HEK293 (cell line): Measurements from ENCODE around the gene LRRTM2.
"Not testable (repeated sequence)": the region's sequence is repeated elsewhere in the genome, so short reads cannot be mapped to it uniquely, and the experiment has no call there.

Source experiments
- CTCF ChIA-PET: fragments of 350-600 bp; formaldehyde crosslinking; extraction: SDS; loops from one replicate; lab custom pipeline; 2021; ENCODE audit warnings: antibody characterized with exemption; lab: Yijun Ruan, JAX
- POLR2A ChIA-PET: fragments of 300-600 bp; formaldehyde crosslinking; extraction: SDS; loops from one replicate; lab custom pipeline; 2020; ENCODE audit warnings: antibody characterized with exemption, inconsistent platforms; lab: Yijun Ruan, JAX
- H3K27ac ChIP-seq: fragments of 200-500 bp; sonication (Bioruptor generic); 2 replicates; pipeline ENCODE4 v1.5.1; 2014; ENCODE audit warnings: low read depth, low read length, control low read depth, inconsistent platforms; ENCODE audit errors: extremely low read depth
- H3K36me3 ChIP-seq, 2 experiments: fragments of 200-500 bp in 1 of 2; sonication (Bioruptor generic) in 1 of 2; 1 replicate in 1 of 2; 2 replicates in 1 of 2; pipeline ENCODE4 v1.5.1; 2014 to 2017; ENCODE audit warnings: inconsistent platforms in 2 of 2, low read length in 2 of 2; ENCODE audit not compliant: control insufficient read depth in 2 of 2, insufficient read depth in 1 of 2
- H3K4me1 ChIP-seq: fragments of 200-500 bp; sonication (Bioruptor generic); 2 replicates; pipeline ENCODE4 v1.5.1; 2014; ENCODE audit warnings: mild to moderate bottlenecking, low read length, inconsistent platforms; ENCODE audit not compliant: control insufficient read depth, insufficient read depth
- H3K4me3 ChIP-seq: 2 replicates; pipeline ENCODE4 v1.5.1; 2011; ENCODE audit warnings: low read depth, mild to moderate bottlenecking, control low read depth, low read length, moderate library complexity
- H3K9me3 ChIP-seq: fragments of 200-500 bp; sonication (Bioruptor generic); 2 replicates; pipeline ENCODE4 v1.5.1; 2014; ENCODE audit warnings: low read depth, low read length, inconsistent platforms; ENCODE audit not compliant: control insufficient read depth, insufficient read depth
- GLI2 ChIP-seq: fragments of 450-650 bp; formaldehyde crosslinking; IDR thresholded peaks from 2 replicates; pipeline ENCODE4; 2017; ENCODE audit warnings: missing biosample characterization, missing genetic modification characterization, low read depth, borderline replicate concordance
- GLIS2 ChIP-seq: fragments of 450-650 bp; formaldehyde crosslinking; IDR thresholded peaks from 2 replicates; pipeline ENCODE4 v1.5.1; 2016; ENCODE audit warnings: missing biosample characterization, missing genetic modification characterization
- KLF10 ChIP-seq: fragments of 450-650 bp; IDR thresholded peaks from 2 replicates; pipeline ENCODE4 v1.5.1; 2018; ENCODE audit warnings: missing biosample characterization, mild to moderate bottlenecking, missing genetic modification characterization
- MEIS1 ChIP-seq: sonication (generic); formaldehyde crosslinking; IDR thresholded peaks from 2 replicates; pipeline ENCODE4 v1.8.1; 2022; ENCODE audit warnings: missing genetic modification reagents, mild to moderate bottlenecking, borderline replicate concordance
- PRDM1 ChIP-seq: fragments of 450-650 bp; formaldehyde crosslinking; IDR thresholded peaks from 2 replicates; pipeline ENCODE4; 2016; ENCODE audit warnings: missing biosample characterization, missing genetic modification characterization
- SALL2 ChIP-seq: fragments of 450-650 bp; formaldehyde crosslinking; IDR thresholded peaks from 2 replicates; pipeline ENCODE4 v1.5.0; 2017; ENCODE audit warnings: missing biosample characterization, mild to moderate bottlenecking, missing genetic modification characterization, borderline replicate concordance
- SP3 ChIP-seq: fragments of 450-650 bp; formaldehyde crosslinking; IDR thresholded peaks from 2 replicates; pipeline ENCODE4 v1.5.1; 2016; ENCODE audit warnings: missing biosample characterization, missing genetic modification characterization
- ZIC2 ChIP-seq: fragments of 450-650 bp; formaldehyde crosslinking; IDR thresholded peaks from 2 replicates; pipeline ENCODE4 v1.5.1; 2016; ENCODE audit warnings: missing biosample characterization, missing genetic modification characterization
- ZNF114 ChIP-seq: fragments of 450-650 bp; formaldehyde crosslinking; IDR thresholded peaks from 2 replicates; pipeline ENCODE4 v1.5.0; 2017; ENCODE audit warnings: missing biosample characterization, missing genetic modification characterization
- ZNF146 ChIP-seq: fragments of 450-650 bp; formaldehyde crosslinking; IDR thresholded peaks from 2 replicates; pipeline ENCODE4 v1.5.1; 2016; ENCODE audit warnings: missing biosample characterization, missing genetic modification characterization
- ZNF174 ChIP-seq: fragments of 450-650 bp; formaldehyde crosslinking; IDR thresholded peaks from 2 replicates; pipeline ENCODE4 v1.5.0; 2017; ENCODE audit warnings: missing biosample characterization, mild to moderate bottlenecking, missing genetic modification characterization
- ZNF19 ChIP-seq: fragments of 450-650 bp; formaldehyde crosslinking; IDR thresholded peaks from 2 replicates; pipeline ENCODE4; 2016; ENCODE audit warnings: missing biosample characterization, missing genetic modification characterization, low read depth
- ZNF223 ChIP-seq: fragments of 450-650 bp; formaldehyde crosslinking; IDR thresholded peaks from 2 replicates; pipeline ENCODE4 v1.5.1; 2016; ENCODE audit warnings: missing biosample characterization, missing genetic modification characterization
- ZNF248 ChIP-seq: fragments of 450-650 bp; formaldehyde crosslinking; IDR thresholded peaks from 2 replicates; pipeline ENCODE4 v1.5.1; 2017; ENCODE audit warnings: missing biosample characterization, missing genetic modification characterization
- ZNF280D ChIP-seq: fragments of 450-650 bp; formaldehyde crosslinking; IDR thresholded peaks from 2 replicates; pipeline ENCODE4 v1.5.1; 2016; ENCODE audit warnings: missing biosample characterization, missing genetic modification characterization
- ZNF311 ChIP-seq: fragments of 450-650 bp; formaldehyde crosslinking; IDR thresholded peaks from 2 replicates; pipeline ENCODE4 v1.5.1; 2017; ENCODE audit warnings: missing biosample characterization, missing genetic modification characterization, borderline replicate concordance
- ZNF341 ChIP-seq: fragments of 450-650 bp; formaldehyde crosslinking; IDR thresholded peaks from 2 replicates; pipeline ENCODE4; 2016; ENCODE audit warnings: low read depth, missing biosample characterization, missing genetic modification characterization
- ZNF362 ChIP-seq: fragments of 450-650 bp; formaldehyde crosslinking; IDR thresholded peaks from 2 replicates; pipeline ENCODE4 v1.5.1; 2016; ENCODE audit warnings: missing biosample characterization, missing genetic modification characterization
- ZNF37A ChIP-seq: fragments of 450-650 bp; IDR thresholded peaks from 2 replicates; pipeline ENCODE4 v1.5.1; 2018; ENCODE audit warnings: missing biosample characterization, missing genetic modification characterization
- ZNF48 ChIP-seq: fragments of 450-650 bp; formaldehyde crosslinking; IDR thresholded peaks from 2 replicates; pipeline ENCODE4 v1.5.1; 2016; ENCODE audit warnings: missing biosample characterization, missing genetic modification characterization
- ZNF514 ChIP-seq: fragments of 450-650 bp; formaldehyde crosslinking; IDR thresholded peaks from 2 replicates; pipeline ENCODE4 v1.5.1; 2016; ENCODE audit warnings: missing biosample characterization, missing genetic modification characterization
- ZNF624 ChIP-seq: fragments of 450-650 bp; formaldehyde crosslinking; IDR thresholded peaks from 2 replicates; pipeline ENCODE4 v1.5.1; 2017; ENCODE audit warnings: missing biosample characterization, missing genetic modification characterization
- ZNF701 ChIP-seq: fragments of 450-650 bp; formaldehyde crosslinking; IDR thresholded peaks from 2 replicates; pipeline ENCODE4 v1.5.1; 2016; ENCODE audit warnings: missing biosample characterization, missing genetic modification characterization
- ZNF747 ChIP-seq: fragments of 450-650 bp; formaldehyde crosslinking; IDR thresholded peaks from 2 replicates; pipeline ENCODE4 v1.5.1; 2016; ENCODE audit warnings: missing biosample characterization, missing genetic modification characterization
- ZNF768 ChIP-seq: fragments of 450-650 bp; formaldehyde crosslinking; IDR thresholded peaks from 2 replicates; pipeline ENCODE4 v1.5.1; 2018; ENCODE audit warnings: missing biosample characterization, mild to moderate bottlenecking, missing genetic modification characterization
- ZSCAN16 ChIP-seq: fragments of 450-650 bp; formaldehyde crosslinking; IDR thresholded peaks from 2 replicates; pipeline ENCODE4 v1.5.1; 2016; ENCODE audit warnings: missing biosample characterization, missing genetic modification characterization
- TF ChIP-seq, protein P1 (sequence below): fragments of 450-650 bp; formaldehyde crosslinking; IDR thresholded peaks from 2 replicates; pipeline ENCODE4 v1.5.1; 2016; ENCODE audit warnings: missing biosample characterization, missing genetic modification characterization

The LRRTM2 gene

GRCh38 chr5:138922494-138922893 is 47.4 kb upstream of the LRRTM2 start:
- POLR2A ChIA-PET = no interaction called here
- Histone ChIP-seq H3K36me3 (peaks cover 0 to 66% of the 10 kb centered on the region in 2 experiments; a peak in 1 of 3 replicates), H3K27ac (no peak overlapping the region), H3K9me3 (no peaks in the 10 kb centered on the region), H3K4me1 (no peaks in the 10 kb centered on the region), H3K4me3 (no peak overlapping the region)
- no peak for TF ChIP-seq SP3 (tag by site-specific recombination)
- no peak for TF ChIP-seq ZNF747 (tag by site-specific recombination)
- TF ChIP-seq ZNF48 (tag by site-specific recombination) = no peak
- TF ChIP-seq ZNF223 (tag by site-specific recombination) = no peak
- no peak for TF ChIP-seq GLI2 (tag by site-specific recombination)
- no peak for TF ChIP-seq ZNF37A (tag by site-specific recombination)
- TF ChIP-seq ZNF174 (tag by site-specific recombination) = no peak
- no peak for TF ChIP-seq ZNF311 (tag by site-specific recombination)
- no peak for TF ChIP-seq PRDM1 (tag by site-specific recombination)
- TF ChIP-seq, protein P1, sequence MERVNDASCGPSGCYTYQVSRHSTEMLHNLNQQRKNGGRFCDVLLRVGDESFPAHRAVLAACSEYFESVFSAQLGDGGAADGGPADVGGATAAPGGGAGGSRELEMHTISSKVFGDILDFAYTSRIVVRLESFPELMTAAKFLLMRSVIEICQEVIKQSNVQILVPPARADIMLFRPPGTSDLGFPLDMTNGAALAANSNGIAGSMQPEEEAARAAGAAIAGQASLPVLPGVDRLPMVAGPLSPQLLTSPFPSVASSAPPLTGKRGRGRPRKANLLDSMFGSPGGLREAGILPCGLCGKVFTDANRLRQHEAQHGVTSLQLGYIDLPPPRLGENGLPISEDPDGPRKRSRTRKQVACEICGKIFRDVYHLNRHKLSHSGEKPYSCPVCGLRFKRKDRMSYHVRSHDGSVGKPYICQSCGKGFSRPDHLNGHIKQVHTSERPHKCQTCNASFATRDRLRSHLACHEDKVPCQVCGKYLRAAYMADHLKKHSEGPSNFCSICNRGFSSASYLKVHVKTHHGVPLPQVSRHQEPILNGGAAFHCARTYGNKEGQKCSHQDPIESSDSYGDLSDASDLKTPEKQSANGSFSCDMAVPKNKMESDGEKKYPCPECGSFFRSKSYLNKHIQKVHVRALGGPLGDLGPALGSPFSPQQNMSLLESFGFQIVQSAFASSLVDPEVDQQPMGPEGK (tag by site-specific recombination) = no peak
- CTCF ChIA-PET = interaction anchor here (0.7 kb wide), 1 partner anchor 75 kb away, joined by 5 read pairs; no protein-coding TSS in a partner anchor

DNA sequence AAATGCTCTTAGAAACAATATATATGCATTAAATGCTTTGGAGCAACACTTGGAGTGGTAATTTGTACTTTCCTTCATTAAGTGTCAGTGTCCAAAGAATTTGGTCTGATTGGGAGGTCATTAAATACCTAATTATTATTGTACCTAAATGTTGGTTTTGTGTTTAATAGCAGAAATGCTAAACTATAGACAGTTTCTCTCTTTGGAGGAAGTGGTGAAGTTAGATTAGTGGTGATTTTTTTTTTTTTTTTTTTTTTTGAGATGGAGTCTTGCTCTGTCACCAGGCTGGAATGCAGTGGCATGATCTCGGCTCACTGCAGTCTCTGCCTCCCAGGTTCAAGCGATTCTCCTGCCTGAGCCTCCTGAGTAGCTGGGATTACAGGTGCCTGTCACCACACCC is 46.2 kb upstream of the LRRTM2 start:
- peaks cover 0 to 56% of the 10 kb centered on the region in 2 experiments; a peak in 2 of 3 replicates for H3K36me3 ChIP-seq
- POLR2A ChIA-PET, H3K9me3 ChIP-seq, H3K4me1 ChIP-seq: not testable (repeated sequence)
- CTCF ChIA-PET = interaction anchor here (0.7 kb wide), 1 partner anchor 28 kb away, joined by 4 read pairs; no protein-coding TSS in a partner anchor
- TF ChIP-seq ZNF362 (tag by site-specific recombination) = peak; percentile 85
- TF ChIP-seq, all 188 proteins: peak for 1; not testable (repeated sequence) for 187
- not testable (repeated sequence) for H3K4me3 ChIP-seq, H3K27ac ChIP-seq

- Histone ChIP-seq H3K4me1 (no peaks in the 10 kb centered on the region), H3K4me3 (no peak overlapping the region), H3K27ac (no peak overlapping the region), H3K9me3 (no peaks in the 10 kb centered on the region), H3K36me3 (peaks cover 0 to 44% of the 10 kb centered on the region in 2 experiments; a peak in 2 of 3 replicates)
- CTCF ChIA-PET = no interaction called here
- POLR2A ChIA-PET = no interaction called here
- TF ChIP-seq ZSCAN16 (tag by site-specific recombination) = no peak
- no peak for TF ChIP-seq ZNF701 (tag by site-specific recombination)
- no peak for TF ChIP-seq SALL2
- no peak for TF ChIP-seq ZNF514
- TF ChIP-seq ZNF114 (tag by site-specific recombination) = no peak
- no peak for TF ChIP-seq ZNF280D (tag by site-specific recombination)
- TF ChIP-seq ZIC2 (tag by site-specific recombination) = no peak
- TF ChIP-seq KLF10 (tag by site-specific recombination) = no peak
- TF ChIP-seq ZNF341 (tag by site-specific recombination) = no peak
- TF ChIP-seq MEIS1 (CRISPR knock-in tag) = no peak
- no peak for TF ChIP-seq GLIS2
- TF ChIP-seq ZNF146 (tag by site-specific recombination) = no peak
- no peak for TF ChIP-seq ZNF624 (tag by site-specific recombination)
- no peak for TF ChIP-seq ZNF19 (tag by site-specific recombination)
- no peak for TF ChIP-seq ZNF248 (tag by site-specific recombination)
- TF ChIP-seq ZNF768 (tag by site-specific recombination) = no peak
Measured at GRCh38 chr5:138920181-138920580, 45.0 kb upstream of the LRRTM2 start.
